HFF-Myc (cell line): Measurements from ENCODE around the gene SLC37A1.

Experiments
- DNase-seq: peaks from one replicate; pipeline ENCODE4 v3.0.0-alpha.2; 2011; ENCODE audit warnings: low read depth; ENCODE audit errors: extremely low read depth
- H3K4me3 ChIP-seq: replicated peaks from 2 replicates; pipeline ENCODE4 v1.5.1; 2011; ENCODE audit warnings: low read depth, mild to moderate bottlenecking, control low read depth, low read length
- CTCF ChIP-seq: IDR thresholded peaks from 2 replicates; pipeline ENCODE4 v1.5.1; 2012; ENCODE audit warnings: mild to moderate bottlenecking, low read depth, low read length, control low read depth; ENCODE audit errors: missing control alignments

The SLC37A1 gene

GRCh38 chr21:42581993-42582786 lies 68.5 kb downstream of the SLC37A1 start:
- DNase-seq: no peak
- no peak for TF ChIP-seq CTCF
- H3K4me3 ChIP-seq: no peak overlapping the region

GRCh38 chr21:42582787-42583476 lies 69.3 kb downstream of the SLC37A1 start:
- TF ChIP-seq CTCF: no peak
- no peak for DNase-seq
- no peak overlapping the region for H3K4me3 ChIP-seq

- H3K4me3 ChIP-seq: no peak overlapping the region
- no peak for DNase-seq
- no peak for TF ChIP-seq CTCF
Measured at GRCh38 chr21:42583477-42584295, 70.0 kb downstream of the SLC37A1 start.

- TF ChIP-seq CTCF: no peak
- no peak for DNase-seq
- H3K4me3 ChIP-seq: no peak overlapping the region
Measured at GRCh38 chr21:42584296-42584641, 70.6 kb downstream of the SLC37A1 start.

GRCh38 chr21:42585881-42586280 lies 72.2 kb downstream of the SLC37A1 start:
- DNase-seq: no peak
- no peak overlapping the region for H3K4me3 ChIP-seq
- TF ChIP-seq CTCF: no peak

GRCh38 chr21:42586406-42586805 lies 72.8 kb downstream of the SLC37A1 start:
- no peak for TF ChIP-seq CTCF
- no peak overlapping the region for H3K4me3 ChIP-seq
- DNase-seq: no peak
